Liver (tissue), 9 donors: ENCODE measurements around the gene CD47. TPM values are rescaled to one million over a fixed set of nuclear protein-coding genes. Genes with fewer than 3 reads are reported as not detected.

Experiments used
- DNase-seq: peaks from one replicate; pipeline ENCODE4 v3.0.0-alpha.2; 2017; ENCODE audit warnings: low spot score
- H3K27ac ChIP-seq, 2 donors: one replicate each; pipeline ENCODE4 v1.7.0; 2013; ENCODE audit warnings: inconsistent platforms in 2 of 2, low read length in 2 of 2, control low read depth in 1 of 2, low read depth in 1 of 2, mild to moderate bottlenecking in 1 of 2
- H3K27me3 ChIP-seq, 4 donors: one replicate each; pipeline versions ENCODE4 v1.6.1 to v1.7.0; 2013; ENCODE audit warnings: low read length in 3 of 4, inconsistent platforms in 1 of 4, mild to moderate bottlenecking in 1 of 4, moderate library complexity in 1 of 4; ENCODE audit not compliant: control insufficient read depth in 4 of 4, insufficient read depth in 4 of 4
- H3K36me3 ChIP-seq, 4 donors: one replicate each; pipeline versions ENCODE4 v1.6.1 to v1.7.0; 2013; ENCODE audit warnings: low read length in 3 of 4, mild to moderate bottlenecking in 3 of 4, low read depth in 1 of 4, moderate library complexity in 1 of 4; ENCODE audit not compliant: control insufficient read depth in 4 of 4, insufficient read depth in 3 of 4
- H3K4me1 ChIP-seq, 4 donors: one replicate each; pipeline versions ENCODE4 v1.6.1 to v1.7.0; 2013; ENCODE audit warnings: low read length in 3 of 4, mild to moderate bottlenecking in 3 of 4, moderate library complexity in 1 of 4; ENCODE audit not compliant: control insufficient read depth in 4 of 4, insufficient read depth in 4 of 4
- H3K4me3 ChIP-seq, 3 donors: one replicate each; pipeline versions ENCODE4 v1.6.1 to v1.7.0; 2013; ENCODE audit warnings: low read length in 3 of 3, control low read depth in 1 of 3, low read depth in 1 of 3, mild to moderate bottlenecking in 1 of 3
- H3K9ac ChIP-seq, 2 donors: one replicate each; pipeline ENCODE4 v1.7.0; 2013; ENCODE audit warnings: low read length in 2 of 2, mild to moderate bottlenecking in 2 of 2, moderate library complexity in 2 of 2, control low read depth in 1 of 2, low read depth in 1 of 2
- H3K9me3 ChIP-seq, 4 donors: one replicate each; pipeline versions ENCODE4 v1.6.1 to v1.7.0; 2013; ENCODE audit warnings: low read length in 3 of 4; ENCODE audit not compliant: control insufficient read depth in 4 of 4
- EGR1 ChIP-seq, 2 donors: IDR thresholded peaks; 2 replicates each; pipeline ENCODE4 v1.6.1; 2016 to 2018; ENCODE audit warnings: antibody characterized with exemption in 2 of 2, low read depth in 2 of 2
- FOXA1 ChIP-seq: IDR thresholded peaks from 2 replicates; pipeline ENCODE4 v1.6.1; 2016; ENCODE audit warnings: antibody characterized with exemption
- FOXA2 ChIP-seq: IDR thresholded peaks from 2 replicates; pipeline ENCODE4 v1.6.1; 2016; ENCODE audit warnings: antibody characterized with exemption
- GABPA ChIP-seq, 2 donors: IDR thresholded peaks in 1 of 2; conservative IDR thresholded peaks in 1 of 2; 2 replicates each; pipeline ENCODE4 v1.6.1; 2016; ENCODE audit warnings: antibody characterized with exemption in 2 of 2, mild to moderate bottlenecking in 1 of 2, moderate library complexity in 1 of 2
- HNF4A ChIP-seq, 2 donors: conservative IDR thresholded peaks; 2 replicates each; pipeline ENCODE4 v1.6.1; 2016; ENCODE audit warnings: antibody characterized with exemption in 2 of 2, mild to moderate bottlenecking in 2 of 2
- HNF4G ChIP-seq: IDR thresholded peaks from 2 replicates; pipeline ENCODE4 v1.6.1; 2016; ENCODE audit warnings: antibody characterized with exemption
- JUND ChIP-seq, 2 donors: IDR thresholded peaks; 2 replicates each; pipeline ENCODE4 v1.6.1; 2016; ENCODE audit warnings: antibody characterized with exemption in 2 of 2
- MAX ChIP-seq: IDR thresholded peaks from 2 replicates; pipeline ENCODE4 v1.6.1; 2016; ENCODE audit warnings: antibody characterized with exemption
- NR2F2 ChIP-seq: IDR thresholded peaks from 2 replicates; pipeline ENCODE4 v1.6.1; 2016; ENCODE audit warnings: antibody characterized with exemption
- RAD21 ChIP-seq, 2 donors: IDR thresholded peaks; 2 replicates each; pipeline ENCODE4 v1.6.1; 2016; ENCODE audit warnings: antibody characterized with exemption in 2 of 2, mild to moderate bottlenecking in 2 of 2
- REST ChIP-seq: IDR thresholded peaks from 2 replicates; pipeline ENCODE4 v1.6.1; 2016; ENCODE audit warnings: antibody characterized with exemption, mild to moderate bottlenecking
- RXRA ChIP-seq, 2 donors: IDR thresholded peaks; 2 replicates each; pipeline ENCODE4 v1.6.1; 2017 to 2018; ENCODE audit warnings: antibody characterized with exemption in 2 of 2, mild to moderate bottlenecking in 1 of 2
- SP1 ChIP-seq: IDR thresholded peaks from 2 replicates; pipeline ENCODE4 v1.6.1; 2018; ENCODE audit warnings: antibody characterized with exemption, mild to moderate bottlenecking
- TAF1 ChIP-seq: conservative IDR thresholded peaks from 2 replicates; pipeline ENCODE4 v1.6.1; 2016; ENCODE audit warnings: antibody characterized with exemption, mild to moderate bottlenecking
- YY1 ChIP-seq: IDR thresholded peaks from 2 replicates; pipeline ENCODE4 v1.6.1; 2016; ENCODE audit warnings: antibody characterized with exemption, mild to moderate bottlenecking
- WGBS: extraction: QIAGEN DNeasy Blood & Tissue Kit; methylation state at CpG from one replicate; pipeline ENCODE4 v1.1.7; 2013; 5-methylcytosine and 5-hydroxymethylcytosine counted together
- polyA plus RNA-seq, 2 donors: library from polyadenylated mRNA; stranded (reverse) in 1 of 2; unstranded in 1 of 2; fragments of 200-250 nt in 1 of 2; fragments of >200 nt in 1 of 2; fragmentation: Nextera tagmentation in 1 of 2; extraction: Ambion mirVana in 1 of 2; gene quantifications; one replicate each; pipeline versions ENCODE4 v1.2.1 to v1.2.3, GENCODE V29; 2013 to 2015
- total RNA-seq, 2 donors: library from RNA; depleted of rRNA; stranded (reverse); fragments of >200 nt; gene quantifications; one replicate each; pipeline ENCODE4 v1.2.3, GENCODE V29; 2014
- TF ChIP-seq, protein P1 (sequence below): IDR thresholded peaks from 2 replicates; pipeline ENCODE4 v1.6.1; 2016; ENCODE audit warnings: antibody characterized with exemption
- TF ChIP-seq, protein P2 (sequence below): IDR thresholded peaks from 2 replicates; pipeline ENCODE4 v1.6.1; 2016; ENCODE audit warnings: antibody characterized with exemption
- TF ChIP-seq, protein P3 (sequence below): fragments of 150-350 bp; IDR thresholded peaks from 2 replicates; pipeline ENCODE4 v1.5.1; 2017; ENCODE audit warnings: improper control_type of control experiment, low read depth, low read length; ENCODE audit not compliant: missing input control
- donor health status: healthy.
- donor health status: healthy.
- donor health status: healthy.
- donor health status: healthy.
- donor health status: healthy.

Gene CD47
- total and polyA plus RNA-seq, 4 donors, result 23.4 to 39.5 (median 33.9) TPM

DNA sequence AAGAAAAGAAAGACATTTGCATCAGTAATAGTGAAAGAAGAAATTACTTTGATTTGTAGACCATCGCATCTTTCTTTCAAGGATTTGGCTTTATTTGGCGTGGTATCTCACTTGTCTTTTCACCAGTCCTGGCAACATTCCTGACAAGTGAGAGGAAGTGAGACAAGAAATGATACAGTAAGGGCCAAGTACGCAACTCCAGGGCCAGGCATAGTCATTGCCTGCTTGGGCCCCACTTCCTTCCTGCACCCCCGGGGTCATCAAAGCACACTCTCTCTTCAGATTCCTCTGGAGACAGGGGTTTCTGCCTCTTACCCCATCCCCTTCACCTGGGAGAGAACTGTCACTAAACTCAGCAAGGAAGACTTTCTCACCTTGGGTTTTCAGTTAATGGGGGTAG lies 55.1 kb downstream of the CD47 start:
- H3K27ac ChIP-seq, result no peak overlapping the region
- H3K36me3 ChIP-seq, result no peaks in the 10 kb centered on the region
- H3K27me3 ChIP-seq, result no peaks in the 10 kb centered on the region
- H3K9me3 ChIP-seq, result no peaks in the 10 kb centered on the region
- H3K4me1 ChIP-seq, result no peaks in the 10 kb centered on the region
- no peak overlapping the region for H3K9ac ChIP-seq
- TF ChIP-seq TAF1, result no peak
- TF ChIP-seq, protein P1, sequence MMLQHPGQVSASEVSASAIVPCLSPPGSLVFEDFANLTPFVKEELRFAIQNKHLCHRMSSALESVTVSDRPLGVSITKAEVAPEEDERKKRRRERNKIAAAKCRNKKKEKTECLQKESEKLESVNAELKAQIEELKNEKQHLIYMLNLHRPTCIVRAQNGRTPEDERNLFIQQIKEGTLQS, result no peak
- no peak for TF ChIP-seq HNF4A (conservative IDR thresholded peaks at IDR 0.05)
- TF ChIP-seq SP1, result no peak
- 65% methylated on average over 4 of the region's 4 CpGs for WGBS
- H3K4me3 ChIP-seq, result no peak overlapping the region
- DNase-seq, result no peak

DNA sequence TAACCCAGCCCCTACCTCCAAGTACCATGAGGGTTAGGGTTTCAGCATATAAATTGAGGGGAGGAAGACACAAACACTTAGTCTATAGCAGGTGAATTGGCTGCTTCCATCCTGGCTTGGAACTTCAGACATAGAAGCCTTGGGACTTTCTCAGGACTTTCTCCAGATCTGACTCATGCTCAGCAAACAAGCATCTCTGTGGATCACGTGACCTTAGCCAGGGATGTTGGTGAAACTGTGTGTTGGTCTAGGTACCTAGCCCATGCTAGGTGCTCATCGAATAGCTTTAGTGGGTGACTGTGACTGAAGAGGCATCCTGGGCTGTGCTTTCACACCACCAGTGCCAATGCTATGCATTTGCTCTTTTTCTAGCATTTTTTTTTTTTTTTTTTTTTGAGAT lies 58.9 kb downstream of the CD47 start:
- Histone ChIP-seq H3K36me3 (no peaks in the 10 kb centered on the region), H3K27ac (no peak overlapping the region), H3K4me1 (no peaks in the 10 kb centered on the region), H3K4me3 (no peak overlapping the region), H3K9ac (no peak overlapping the region), H3K9me3 (no peaks in the 10 kb centered on the region), H3K27me3 (no peaks in the 10 kb centered on the region)
- 88% methylated on average over 2 of the region's 2 CpGs for WGBS
- TF ChIP-seq RXRA (IDR thresholded peaks at IDR 0.05), result no peak
- TF ChIP-seq, protein P2, sequence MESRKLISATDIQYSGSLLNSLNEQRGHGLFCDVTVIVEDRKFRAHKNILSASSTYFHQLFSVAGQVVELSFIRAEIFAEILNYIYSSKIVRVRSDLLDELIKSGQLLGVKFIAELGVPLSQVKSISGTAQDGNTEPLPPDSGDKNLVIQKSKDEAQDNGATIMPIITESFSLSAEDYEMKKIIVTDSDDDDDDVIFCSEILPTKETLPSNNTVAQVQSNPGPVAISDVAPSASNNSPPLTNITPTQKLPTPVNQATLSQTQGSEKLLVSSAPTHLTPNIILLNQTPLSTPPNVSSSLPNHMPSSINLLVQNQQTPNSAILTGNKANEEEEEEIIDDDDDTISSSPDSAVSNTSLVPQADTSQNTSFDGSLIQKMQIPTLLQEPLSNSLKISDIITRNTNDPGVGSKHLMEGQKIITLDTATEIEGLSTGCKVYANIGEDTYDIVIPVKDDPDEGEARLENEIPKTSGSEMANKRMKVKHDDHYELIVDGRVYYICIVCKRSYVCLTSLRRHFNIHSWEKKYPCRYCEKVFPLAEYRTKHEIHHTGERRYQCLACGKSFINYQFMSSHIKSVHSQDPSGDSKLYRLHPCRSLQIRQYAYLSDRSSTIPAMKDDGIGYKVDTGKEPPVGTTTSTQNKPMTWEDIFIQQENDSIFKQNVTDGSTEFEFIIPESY, result no peak
- TF ChIP-seq, protein P1, result no peak
- TF ChIP-seq YY1, result no peak
- no peak for TF ChIP-seq FOXA2
- TF ChIP-seq TAF1, result no peak
- TF ChIP-seq GABPA (IDR thresholded peaks at IDR 0.05 in 1 of 2, conservative IDR thresholded peaks at IDR 0.05 in 1 of 2), result no peak
- no peak for TF ChIP-seq RAD21 (IDR thresholded peaks at IDR 0.05)
- TF ChIP-seq REST, result no peak
- no peak for TF ChIP-seq MAX
- TF ChIP-seq NR2F2, result no peak
- no peak for TF ChIP-seq HNF4G
- no peak for TF ChIP-seq EGR1 (IDR thresholded peaks at IDR 0.05; ENCODE audit: low read depth in 2 of 2)
- TF ChIP-seq, protein P3, sequence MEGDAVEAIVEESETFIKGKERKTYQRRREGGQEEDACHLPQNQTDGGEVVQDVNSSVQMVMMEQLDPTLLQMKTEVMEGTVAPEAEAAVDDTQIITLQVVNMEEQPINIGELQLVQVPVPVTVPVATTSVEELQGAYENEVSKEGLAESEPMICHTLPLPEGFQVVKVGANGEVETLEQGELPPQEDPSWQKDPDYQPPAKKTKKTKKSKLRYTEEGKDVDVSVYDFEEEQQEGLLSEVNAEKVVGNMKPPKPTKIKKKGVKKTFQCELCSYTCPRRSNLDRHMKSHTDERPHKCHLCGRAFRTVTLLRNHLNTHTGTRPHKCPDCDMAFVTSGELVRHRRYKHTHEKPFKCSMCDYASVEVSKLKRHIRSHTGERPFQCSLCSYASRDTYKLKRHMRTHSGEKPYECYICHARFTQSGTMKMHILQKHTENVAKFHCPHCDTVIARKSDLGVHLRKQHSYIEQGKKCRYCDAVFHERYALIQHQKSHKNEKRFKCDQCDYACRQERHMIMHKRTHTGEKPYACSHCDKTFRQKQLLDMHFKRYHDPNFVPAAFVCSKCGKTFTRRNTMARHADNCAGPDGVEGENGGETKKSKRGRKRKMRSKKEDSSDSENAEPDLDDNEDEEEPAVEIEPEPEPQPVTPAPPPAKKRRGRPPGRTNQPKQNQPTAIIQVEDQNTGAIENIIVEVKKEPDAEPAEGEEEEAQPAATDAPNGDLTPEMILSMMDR, result no peak
- no peak for TF ChIP-seq JUND (IDR thresholded peaks at IDR 0.05)
- no peak for TF ChIP-seq FOXA1
- no peak for DNase-seq
